IPS-NIHi7 (cell line): ENCODE measurements around the gene FAM120B.

Experiments
- DNase-seq: peaks from one replicate; pipeline ENCODE4 v3.0.0; 2012; ENCODE audit warnings: mixed read lengths; ENCODE audit errors: extremely low spot score

The FAM120B gene

DNA sequence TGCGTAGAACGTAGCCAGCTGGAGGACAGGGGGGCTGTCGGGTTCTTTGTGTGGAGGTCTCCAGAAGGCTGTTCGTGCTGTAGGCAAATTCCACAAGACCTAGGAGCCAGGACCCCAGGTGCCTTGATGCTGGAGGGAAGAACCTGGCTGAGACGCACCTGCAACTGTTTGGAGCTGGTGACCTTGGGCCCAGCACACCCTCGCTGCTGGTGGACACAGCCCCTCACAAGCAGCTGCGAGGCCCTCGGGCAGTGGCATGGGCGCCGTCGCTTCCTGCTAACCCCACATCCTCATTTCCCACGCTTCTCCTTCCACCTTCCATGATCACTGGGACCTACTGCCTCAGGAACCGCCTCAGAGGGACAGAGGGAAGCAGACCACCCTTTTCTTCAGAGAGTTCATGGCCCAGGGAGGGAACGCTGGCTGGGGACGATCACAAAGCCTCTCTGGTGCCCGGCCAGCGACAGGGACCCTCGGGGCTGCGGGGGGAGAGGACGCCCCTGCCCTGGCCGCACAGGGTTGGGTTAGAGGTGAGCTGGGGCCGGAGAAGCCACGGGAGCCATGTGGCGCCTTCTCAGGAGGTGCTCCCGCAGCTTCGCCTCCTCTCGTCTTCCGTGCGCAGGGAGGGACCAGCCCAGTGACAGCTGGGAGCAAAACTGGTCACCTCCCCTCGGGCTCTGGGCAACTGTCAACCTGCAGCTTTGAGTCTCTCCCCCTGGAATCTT, 34.1 kb upstream of the FAM120B start:
- no peak for DNase-seq

DNA sequence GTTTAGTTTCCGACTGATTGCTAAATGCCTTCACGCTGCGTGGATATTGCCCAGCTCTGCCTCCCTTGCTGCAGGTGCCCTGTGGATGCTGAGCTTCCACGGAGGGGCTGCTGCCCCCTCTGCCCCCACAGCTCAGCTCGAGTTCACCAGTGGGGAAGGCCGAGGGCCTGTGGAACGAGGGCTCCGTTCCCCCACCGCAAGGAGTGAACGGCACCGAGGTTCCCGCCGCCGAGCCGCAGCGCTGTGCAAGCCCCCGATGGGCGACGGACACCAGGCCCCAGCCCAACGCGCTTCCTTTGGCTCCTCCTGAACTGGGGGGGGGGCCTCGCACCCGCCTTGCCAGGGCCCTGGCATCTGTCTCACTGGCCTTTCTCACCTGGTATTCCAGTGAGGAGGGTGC, 33.4 kb upstream of the FAM120B start:
- DNase-seq = no peak

- no peak for DNase-seq
Measured at GRCh38 chr6:170273681-170274080, 32.9 kb upstream of the FAM120B start.

DNA sequence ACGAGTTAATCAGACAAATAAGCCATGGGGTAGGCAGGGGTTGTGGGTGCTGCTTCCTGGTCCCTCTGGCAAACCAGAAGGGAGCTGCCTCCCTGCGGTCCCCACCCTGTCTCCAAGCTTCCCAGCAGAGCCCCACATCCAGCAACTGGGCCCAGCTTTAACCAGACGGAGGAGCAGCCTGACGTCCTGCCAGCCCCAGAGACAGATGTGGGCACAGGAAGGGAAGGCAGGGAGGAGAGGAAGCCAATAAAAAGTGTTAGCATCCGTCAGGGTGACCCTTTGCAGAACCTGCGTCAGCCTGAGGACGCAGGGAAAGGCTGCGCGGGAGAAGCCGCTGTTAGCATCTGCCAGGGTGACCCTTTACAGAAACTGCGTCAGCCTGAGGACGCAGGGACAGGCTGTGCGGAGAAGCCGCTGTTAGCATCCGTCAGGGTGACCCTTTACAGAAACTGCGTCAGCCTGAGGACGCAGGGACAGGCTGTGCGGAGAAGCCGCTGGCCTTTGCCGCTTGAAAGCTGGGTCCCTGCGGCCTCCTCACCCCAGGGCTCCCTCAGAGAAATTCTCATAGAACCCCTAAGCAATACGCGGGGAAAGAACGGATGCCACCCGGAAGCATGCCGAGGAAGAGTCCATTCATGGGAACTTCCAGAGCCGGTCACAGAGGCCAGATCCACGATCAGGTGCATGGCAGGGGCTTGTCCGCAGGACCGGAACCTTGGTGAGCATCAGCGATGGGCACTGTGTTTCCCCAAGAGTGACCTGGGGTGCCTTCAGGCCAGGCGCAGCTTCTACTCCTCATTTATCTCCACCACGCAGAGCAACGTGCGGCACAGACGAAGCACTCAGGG, 31.6 kb upstream of the FAM120B start:
- no peak for DNase-seq

DNA sequence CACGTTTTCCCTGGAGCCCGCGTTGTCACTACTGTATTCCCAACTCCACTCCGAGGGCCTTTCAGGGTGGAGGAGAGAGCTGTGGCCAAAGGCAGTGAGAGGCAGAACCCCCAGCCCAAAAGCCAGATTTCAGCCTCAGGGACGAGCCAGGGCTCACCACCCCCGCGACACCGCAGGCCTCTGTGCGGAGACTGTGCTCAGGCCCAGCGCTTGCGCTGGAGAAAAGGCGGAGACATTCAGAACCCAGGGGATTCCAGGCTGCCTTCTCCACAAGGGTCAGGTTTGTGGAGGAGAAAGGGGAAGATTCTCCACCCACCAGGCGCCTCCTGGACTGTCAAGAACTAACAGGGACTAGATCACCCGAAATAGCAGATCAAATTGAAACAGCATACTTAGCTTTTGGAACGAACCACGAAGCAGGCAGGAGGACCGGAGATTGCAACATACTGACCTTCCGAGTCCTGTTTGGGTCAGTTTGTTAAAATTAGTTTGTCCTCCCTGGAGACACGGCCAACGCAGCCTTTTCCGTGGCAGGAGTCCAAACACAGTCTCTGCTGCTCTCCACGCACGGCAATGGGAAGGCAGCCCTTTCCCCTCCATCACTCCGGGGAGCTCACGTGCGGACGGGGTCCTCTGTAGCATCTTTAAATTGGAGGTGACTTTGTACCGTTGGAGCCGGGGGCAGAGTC, 30.0 kb upstream of the FAM120B start:
- no peak for DNase-seq

DNA sequence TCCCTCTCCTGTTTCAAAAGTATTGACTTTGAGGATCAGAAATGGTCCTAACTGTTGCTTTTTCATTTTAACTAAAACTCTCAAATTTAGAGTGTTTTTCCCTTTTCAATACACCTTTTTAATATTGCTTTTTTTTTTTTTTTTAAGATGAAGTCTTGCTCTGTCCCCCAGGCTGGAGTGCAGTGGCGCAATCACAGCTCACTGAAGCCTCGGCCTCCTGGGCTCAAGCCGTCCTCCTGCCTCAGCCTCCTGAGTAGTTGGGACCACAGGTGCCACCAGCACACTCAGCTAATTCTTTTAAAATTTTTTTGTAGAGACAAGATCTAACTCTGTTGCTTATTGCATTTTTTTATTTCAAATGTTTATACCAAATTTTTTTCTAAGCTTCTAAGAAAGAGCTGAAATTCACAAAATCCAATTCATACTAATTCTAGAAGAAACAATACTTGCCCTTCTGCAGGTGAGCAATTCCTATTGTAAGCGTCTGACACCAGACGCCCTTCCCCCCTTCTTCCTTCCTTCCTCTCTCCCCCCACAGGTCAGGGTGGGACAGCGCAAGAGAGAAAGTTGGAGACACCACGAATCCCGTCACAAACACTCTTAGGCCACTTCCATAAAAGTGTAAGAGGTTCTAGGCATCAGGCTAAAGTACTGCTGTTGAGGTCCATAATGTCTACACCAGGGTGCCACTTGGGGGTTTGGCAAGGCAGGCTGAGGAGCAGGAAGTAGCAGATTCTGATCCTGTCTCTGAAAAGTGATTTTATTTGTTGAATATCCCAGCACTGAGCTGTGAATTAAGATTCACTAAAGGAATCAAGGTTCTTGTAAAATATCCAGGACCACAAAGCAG, 28.4 kb upstream of the FAM120B start:
- DNase-seq = no peak

DNA sequence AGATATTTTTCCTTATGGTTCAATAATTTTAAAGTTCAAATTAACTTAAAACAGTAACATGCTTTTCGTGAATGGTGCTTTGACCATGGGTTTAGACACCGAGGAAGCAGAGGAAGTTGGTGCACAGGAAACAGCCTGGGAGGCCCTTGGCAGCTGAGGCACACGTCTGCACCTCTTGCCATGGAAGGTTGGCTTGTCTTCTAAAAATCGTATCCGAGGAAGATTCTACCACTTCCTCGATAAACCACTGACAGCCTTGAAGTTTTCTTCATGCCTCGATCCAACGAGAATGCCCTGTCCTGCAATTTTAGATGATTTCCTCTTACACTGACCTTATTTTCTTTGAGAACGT, 27.8 kb upstream of the FAM120B start:
- DNase-seq = no peak

DNA sequence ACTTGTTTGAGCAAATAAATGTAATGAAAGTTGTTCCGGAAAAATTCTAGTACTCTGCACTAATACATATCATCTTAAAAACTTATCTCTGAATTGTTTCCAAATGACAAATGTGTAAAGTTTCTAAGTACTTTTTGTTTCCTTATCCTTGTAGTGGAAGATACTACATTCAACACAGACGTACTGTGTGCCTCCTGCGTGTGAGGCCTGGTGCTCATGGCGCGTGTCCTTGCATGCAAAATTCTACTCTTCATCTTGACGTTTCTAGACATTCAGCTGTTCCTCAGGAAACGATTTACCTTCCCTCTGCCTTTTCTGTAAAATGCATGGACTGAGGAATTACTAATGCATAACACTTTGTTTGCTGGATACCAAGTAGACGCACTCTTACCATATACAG, 27.1 kb upstream of the FAM120B start:
- no peak for DNase-seq

GRCh38 chr6:170279977-170280688, 26.4 kb upstream of the FAM120B start:
- no peak for DNase-seq

GRCh38 chr6:170280689-170281045, 25.9 kb upstream of the FAM120B start:
- DNase-seq = no peak

GRCh38 chr6:170281331-170282292, 24.9 kb upstream of the FAM120B start:
- no peak for DNase-seq

DNA sequence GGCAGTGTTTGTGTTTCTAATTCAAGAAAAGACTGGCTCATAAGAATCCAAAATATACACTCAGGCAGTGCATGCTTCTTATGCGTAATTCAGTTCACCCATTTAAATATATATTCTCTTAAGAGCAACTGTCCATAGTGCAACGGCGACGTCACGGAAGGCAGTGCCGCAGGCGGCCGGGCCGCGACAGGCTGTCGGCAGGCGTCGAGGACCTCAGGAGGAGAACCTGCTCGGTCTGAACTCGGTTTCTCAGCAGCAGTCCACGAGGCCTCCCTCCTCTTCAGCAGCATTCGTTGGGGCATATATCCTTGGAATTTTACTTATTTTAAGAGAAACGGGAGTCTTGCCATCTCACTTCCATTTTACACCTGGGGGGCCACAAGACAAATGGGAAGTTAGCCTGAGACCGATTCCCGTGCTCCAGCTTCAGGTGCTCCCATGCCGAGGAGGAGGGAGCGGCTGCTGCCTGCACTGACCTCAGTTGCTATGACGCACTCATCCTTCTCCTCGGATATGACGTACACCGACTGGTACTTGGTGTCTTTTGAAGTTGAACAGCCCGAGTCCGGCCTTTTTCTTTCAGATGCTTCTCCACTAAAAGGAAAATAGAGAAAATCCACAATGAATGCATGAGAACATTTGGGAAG, 23.9 kb upstream of the FAM120B start:
- DNase-seq = no peak

- no peak for DNase-seq
Measured at GRCh38 chr6:170283212-170284081, 23.1 kb upstream of the FAM120B start.

- no peak for DNase-seq
Measured at GRCh38 chr6:170284126-170284773, 22.3 kb upstream of the FAM120B start.

DNA sequence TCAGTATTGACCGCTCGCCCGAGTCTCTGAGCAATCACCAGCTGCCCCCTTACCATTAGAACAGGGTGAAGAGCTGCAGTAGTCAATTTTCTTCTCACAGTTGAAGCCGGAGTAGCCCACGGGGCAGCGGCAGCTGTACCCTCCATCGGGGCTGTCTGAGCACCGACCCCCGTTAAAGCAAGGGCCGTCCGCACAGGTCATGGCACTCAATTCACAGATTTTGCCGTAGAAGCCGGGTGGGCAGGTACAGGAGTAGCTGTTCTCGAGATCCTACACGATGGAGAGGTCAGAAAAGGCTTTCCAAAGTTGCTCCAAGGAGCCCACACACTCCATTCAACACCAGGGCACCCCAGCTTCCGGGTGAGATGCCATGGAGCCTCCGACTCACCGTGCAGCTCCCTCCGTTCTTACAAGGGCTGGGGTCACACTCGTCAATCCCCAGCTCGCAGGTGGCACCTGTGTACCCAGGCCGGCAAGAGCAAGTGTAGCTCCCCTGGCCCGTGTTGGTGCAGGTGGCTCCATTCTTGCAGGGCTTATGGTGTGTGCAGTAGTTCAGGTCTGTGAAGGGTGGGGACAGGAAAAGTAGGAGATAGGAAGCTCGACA, 21.6 kb upstream of the FAM120B start:
- no peak for DNase-seq

DNA sequence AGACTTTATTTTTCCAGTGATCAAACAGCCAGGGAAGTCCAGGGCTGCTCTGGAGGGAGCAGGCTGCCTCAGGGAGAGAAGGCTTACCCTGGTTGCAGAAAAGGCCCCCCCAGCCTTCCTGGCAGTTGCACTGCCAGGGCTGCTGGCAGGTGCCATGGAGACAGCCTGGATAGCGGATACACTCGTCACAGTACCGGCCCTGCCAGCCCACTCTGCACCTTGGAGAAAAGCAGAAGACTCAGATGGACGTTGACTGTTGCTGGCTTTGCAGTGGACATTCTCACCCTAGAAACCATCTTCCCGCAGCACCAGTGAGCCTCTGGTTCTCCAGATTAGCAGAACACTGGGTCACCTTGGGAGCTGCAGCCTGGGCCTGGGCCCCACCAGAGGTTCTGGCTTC, 21.1 kb upstream of the FAM120B start:
- DNase-seq = no peak

DNA sequence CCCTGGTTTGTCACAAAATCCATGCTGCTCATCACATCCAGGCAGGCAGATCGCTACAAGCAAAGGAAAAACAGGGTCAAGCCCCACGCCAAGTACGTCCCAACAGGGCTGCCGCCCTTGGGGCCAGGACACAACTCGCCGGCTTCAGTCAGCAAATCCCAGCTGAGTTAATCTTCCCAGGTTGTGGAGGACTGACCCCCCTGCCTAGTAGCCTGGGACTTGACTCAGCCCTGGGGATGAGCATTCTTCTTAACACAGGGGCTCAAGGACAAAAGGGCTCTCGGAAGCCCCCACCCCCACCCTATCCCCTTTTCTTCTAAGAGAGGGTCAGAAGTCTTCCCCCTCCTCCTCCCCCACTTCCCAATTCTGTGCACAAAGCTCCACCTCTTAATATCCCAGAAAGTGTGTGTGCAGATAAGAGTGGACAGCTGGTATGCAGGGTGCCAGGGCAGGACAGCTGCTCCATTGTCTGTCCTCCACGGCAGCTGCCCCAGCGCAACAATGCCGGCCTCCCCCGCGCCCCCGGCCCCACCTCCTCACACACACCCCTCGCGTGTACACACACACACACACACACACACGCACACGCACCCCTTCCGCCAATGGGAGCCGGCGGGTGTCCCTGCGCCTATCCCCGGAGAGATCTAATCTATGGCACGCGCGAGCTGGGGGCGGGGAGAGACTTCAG, 20.2 kb upstream of the FAM120B start:
- DNase-seq = no peak
